ENCODE measurements around the gene PGP.

Gene PGP

GRCh38 chr16:2236337-2237101, 21.9 kb upstream of the PGP start, which contains the start of gene DNASE1L2:
Gene DNASE1L2 (plus strand): TSS chr16:2236444. CDS start chr16:2236817, 373 bp downstream.
- no peak for DNase-seq

DNA sequence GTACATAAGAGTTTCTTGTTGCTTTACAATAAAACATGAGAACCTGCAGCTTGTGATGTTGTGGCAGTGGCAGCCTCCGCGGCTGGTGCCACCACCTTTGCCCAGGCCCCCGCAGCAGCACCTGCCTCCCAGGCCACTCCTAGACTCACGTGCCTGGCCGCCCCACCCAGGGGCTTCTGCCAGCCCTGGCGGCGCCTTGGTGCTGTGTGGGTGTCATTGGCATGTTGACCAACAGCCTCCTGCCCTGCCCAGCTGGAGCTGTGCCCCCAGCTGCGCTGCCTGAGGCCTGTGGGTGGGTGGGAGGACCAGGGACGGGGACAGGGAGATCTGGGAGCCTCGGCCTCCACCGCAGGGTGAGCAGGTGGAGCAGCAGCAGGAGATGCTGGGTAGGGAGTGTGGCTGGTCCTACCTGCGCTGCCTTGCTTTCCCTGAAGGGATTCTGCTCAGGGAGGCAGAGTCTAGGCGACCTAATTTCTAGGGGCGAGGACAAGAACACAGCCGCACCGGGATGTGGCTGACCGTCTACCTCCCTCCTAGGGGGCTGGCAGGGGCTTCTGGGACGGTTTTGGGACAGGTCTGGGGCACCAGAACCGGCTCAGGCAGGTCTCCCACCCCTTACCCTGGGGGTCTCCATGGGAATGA, 21.2 kb upstream of the PGP start:
- no peak for DNase-seq

DNA sequence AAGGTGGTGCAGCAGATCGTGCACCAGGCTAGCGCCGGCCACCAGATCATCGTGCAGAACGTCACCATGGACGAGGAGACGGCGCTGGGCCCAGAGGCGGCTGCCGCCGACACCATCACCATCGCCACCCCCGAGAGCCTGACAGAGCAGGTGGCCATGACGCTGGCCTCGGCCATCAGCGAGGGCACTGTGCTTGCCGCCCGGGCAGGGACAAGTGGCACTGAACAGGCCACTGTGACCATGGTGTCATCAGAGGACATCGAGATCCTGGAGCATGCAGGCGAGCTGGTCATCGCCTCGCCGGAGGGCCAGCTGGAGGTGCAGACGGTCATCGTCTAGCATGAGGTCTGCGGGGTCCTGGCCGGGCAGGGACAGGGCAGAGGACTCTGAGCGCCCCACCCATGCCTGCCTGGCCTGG, 20.6 kb upstream of the PGP start:
- no peak for DNase-seq

- no peak for DNase-seq
Measured at GRCh38 chr16:2234813-2235170, 20.2 kb upstream of the PGP start.

GRCh38 chr16:2233872-2234812, 19.5 kb upstream of the PGP start:
- DNase-seq = no peak

- DNase-seq = no peak
Measured at GRCh38 chr16:2233046-2233775, 18.6 kb upstream of the PGP start.

DNA sequence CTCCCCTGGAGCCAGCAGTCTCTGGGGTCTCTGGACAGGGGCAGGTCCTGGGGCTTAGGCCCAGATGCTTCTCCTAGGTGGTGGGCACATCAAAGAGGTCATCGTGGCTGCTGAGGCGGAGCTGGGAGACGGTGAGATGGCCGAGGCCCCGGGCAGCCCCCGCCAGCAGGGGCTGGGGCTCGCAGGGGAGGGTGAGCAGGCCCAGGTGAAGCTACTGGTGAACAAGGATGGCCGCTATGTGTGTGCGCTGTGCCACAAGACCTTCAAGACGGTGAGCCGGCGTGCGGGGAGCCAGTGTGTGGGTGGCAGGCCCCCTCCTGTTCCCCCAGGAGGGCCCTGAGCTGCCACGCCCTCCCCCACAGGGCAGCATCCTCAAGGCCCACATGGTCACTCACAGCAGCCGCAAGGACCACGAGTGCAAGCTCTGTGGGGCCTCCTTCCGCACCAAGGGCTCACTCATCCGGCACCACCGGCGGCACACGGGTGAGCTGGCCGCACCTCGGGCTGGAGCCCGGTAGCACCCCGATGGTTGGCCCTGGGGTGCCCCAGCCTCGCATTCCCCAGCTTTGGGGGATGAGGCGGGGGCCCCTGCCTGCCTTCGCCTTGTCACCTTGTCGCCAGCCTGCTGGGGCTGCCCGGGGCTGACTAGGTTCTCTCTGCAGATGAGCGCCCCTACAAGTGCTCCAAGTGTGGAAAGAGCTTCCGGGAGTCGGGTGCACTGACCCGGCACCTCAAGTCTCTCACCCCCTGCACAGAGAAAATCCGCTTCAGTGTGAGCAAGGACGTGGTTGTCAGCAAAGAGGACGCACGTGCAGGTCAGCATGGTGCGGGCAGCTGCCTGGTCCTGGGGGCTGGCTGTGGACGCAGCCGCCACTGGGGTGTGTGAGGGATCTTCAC, 17.7 kb upstream of the PGP start:
- no peak for DNase-seq

GRCh38 chr16:2231016-2231931, 16.6 kb upstream of the PGP start:
- DNase-seq = no peak

- DNase-seq = no peak
Measured at GRCh38 chr16:2230376-2230775, 15.7 kb upstream of the PGP start.

- no peak for DNase-seq
Measured at GRCh38 chr16:2229632-2230250, 15.1 kb upstream of the PGP start.

GRCh38 chr16:2229091-2229490, 14.5 kb upstream of the PGP start:
- no peak for DNase-seq

- no peak for DNase-seq
Measured at GRCh38 chr16:2228161-2228824, 13.7 kb upstream of the PGP start.

DNA sequence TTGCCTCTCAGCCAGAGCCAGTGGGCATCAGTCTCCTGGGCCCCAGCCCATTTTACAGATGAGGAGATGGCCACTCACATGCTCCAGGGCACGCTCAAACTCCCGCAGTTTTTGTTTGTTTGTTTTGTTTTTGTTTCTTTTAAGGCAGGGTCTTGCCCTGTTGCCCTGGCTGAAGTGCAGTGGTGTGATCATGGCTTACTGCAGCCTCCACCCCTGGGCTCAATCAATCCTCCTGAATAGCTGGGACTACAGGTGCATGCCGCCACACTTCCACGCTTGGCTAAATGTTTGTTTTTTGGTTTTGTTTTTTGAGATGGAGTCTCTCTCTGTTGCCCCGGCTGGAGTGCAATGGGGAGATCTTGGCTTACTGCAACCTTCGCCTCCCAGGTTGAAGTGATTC, 12.3 kb upstream of the PGP start:
- DNase-seq = no peak

GRCh38 chr16:2226245-2226793, 11.7 kb upstream of the PGP start:
- DNase-seq = no peak

DNA sequence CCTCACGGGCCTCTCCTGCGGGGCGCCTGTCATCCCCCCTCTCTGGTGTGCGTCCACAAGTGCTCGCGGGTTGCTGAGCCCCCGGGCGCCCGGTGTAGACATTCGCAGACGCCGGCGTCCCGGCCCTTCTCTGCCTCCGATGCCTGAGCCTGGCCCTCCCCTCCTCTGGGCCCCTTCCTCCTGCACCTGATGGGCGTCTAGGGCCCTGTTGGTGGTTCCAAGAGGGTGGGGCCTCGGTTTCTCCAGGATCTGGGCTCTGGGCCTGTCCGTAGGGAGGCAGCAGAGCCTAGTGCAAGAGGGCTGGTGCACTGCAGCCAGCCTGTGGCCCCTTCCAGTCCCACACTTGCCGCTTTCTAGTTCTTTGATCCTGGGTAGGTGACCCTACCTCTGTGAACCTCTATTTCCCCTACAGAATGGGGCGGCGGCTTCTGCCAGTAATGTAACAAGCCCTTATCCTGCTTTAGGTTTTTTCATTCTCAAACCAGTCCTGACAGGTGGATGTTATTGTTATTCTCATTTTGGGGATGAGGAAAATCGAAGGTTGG, 9.4 kb upstream of the PGP start:
- no peak for DNase-seq

GRCh38 chr16:2223221-2223941, 8.7 kb upstream of the PGP start, which contains the start of gene E4F1:
Gene E4F1 (plus strand): TSS chr16:2223591. CDS start chr16:2223614, 23 bp downstream.
- DNase-seq = peak; percentile 99

GRCh38 chr16:2216330-2216729, 1.7 kb upstream of the PGP start:
- no peak for DNase-seq

All from stimulated activated CD4-positive, alpha-beta T cell treated with anti-CD3 and anti-CD28 coated beads, Interleukin-12 subunit alpha, Interleukin-12 subunit beta, amount 100 ng/mL, for 4 hours (primary cell).